HG02763 (cell line): ENCODE results near the gene LZTFL1.
"Not testable (repeated sequence)": the region's sequence is repeated elsewhere in the genome, so short reads cannot be mapped to it uniquely, and the experiment has no call there.

Experiments used
- ATAC-seq: cut with Tn5 transposase; IDR thresholded peaks from one replicate; pipeline ENCODE4 v1.9.1; 2021; ENCODE audit warnings: mild to moderate bottlenecking, moderate library complexity; ENCODE audit not compliant: unreplicated experiment

LZTFL1 gene

GRCh38 chr3:45865563-45865962 lies 23.6 kb upstream of the LZTFL1 start:
- no peak for ATAC-seq

GRCh38 chr3:45864760-45865519 lies 23.0 kb upstream of the LZTFL1 start:
- no peak for ATAC-seq

DNA sequence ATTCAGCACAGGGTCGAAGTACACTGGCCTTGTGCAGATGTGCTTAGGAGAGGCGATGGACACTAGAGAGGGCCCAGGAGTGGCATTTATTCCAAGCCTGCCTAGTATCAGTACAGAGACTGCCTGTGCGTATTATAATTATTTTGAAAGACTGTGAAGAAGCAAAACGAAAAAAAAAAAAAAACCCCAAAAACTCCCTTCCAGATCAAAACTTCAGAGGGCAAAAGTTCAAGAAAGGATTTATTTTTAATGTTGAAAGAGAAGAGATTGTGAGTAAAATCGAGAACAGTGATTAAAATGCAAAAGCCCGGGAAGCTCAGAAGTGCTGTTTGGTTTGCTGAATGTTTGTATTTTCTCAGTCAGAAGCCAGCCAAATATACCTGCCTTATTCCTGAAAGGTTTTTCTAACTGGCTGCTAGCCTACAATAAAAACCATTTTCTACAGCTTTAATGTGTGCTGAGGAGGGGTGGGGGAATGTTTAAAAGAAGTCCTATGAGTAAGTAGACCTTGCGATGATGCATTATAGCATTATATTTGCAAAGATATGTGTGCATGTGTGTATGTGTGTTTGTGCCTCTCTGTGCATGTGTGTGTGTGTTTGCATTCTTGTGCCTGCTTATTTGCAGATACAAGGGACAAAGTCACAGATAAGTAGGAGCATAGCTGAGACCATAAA lies 19.3 kb upstream of the LZTFL1 start:
- no peak for ATAC-seq

GRCh38 chr3:45860481-45860880 lies 18.6 kb upstream of the LZTFL1 start:
- no peak for ATAC-seq

DNA sequence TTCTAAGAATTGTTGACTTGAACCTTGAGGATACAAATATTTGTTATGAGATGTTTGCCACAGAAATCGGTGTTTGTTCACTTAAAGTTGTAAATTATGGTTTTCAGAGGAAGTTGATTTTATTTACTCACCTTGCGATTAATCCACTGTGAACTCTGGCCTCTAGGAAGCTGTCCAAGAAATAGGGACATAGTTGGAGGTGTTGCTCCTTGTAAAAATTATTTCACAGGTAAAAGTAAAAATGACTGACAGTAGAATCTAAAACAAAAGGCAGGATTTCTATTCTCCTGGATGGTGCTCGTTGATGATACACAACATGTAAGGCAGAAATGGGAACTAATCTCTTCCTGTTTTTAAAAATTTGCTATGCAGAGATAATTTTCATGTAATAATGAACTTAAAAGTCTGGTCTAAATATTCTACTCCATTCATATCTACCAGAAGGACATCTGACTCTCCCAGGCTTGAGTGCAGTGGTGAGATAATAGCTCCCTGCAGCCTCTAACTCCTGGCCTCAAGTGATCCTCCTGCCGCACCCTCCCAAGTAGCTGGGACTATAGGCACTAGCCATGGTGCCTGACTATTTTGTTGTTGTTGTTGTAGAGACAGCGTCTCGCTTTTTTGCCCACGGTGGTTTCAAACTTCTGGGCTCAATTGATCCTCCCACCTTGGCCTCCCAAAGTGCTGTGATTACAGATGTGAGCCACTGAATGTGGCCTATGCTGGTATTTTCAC lies 17.1 kb upstream of the LZTFL1 start:
- ATAC-seq = no peak

GRCh38 chr3:45857024-45857423 lies 15.1 kb upstream of the LZTFL1 start:
- not testable (repeated sequence) for ATAC-seq

GRCh38 chr3:45856323-45856722 lies 14.4 kb upstream of the LZTFL1 start:
- not testable (repeated sequence) for ATAC-seq

DNA sequence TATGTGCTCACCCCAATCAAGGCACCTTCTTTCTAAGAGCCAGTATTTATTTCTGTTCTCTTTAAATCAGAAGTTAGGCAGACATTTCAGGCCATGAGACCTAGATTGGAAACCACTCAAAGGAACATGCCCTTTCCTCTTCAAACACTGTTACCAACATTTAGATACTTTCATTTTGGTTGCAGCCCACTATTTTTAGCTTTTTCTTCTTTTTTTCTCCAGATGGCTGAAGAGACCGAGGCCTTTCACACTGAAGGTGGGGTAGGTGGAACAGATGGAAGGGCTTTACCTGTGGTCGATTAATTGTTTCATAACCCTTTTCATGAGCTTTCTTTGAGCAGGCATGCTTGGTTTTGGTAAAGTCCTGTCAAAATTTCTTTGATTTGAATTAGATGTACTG lies 10.9 kb upstream of the LZTFL1 start:
- ATAC-seq = no peak

GRCh38 chr3:45848392-45848791 lies 6.5 kb upstream of the LZTFL1 start:
- no peak for ATAC-seq

- ATAC-seq = no peak
Observed at GRCh38 chr3:45844616-45845015, 2.7 kb upstream of the LZTFL1 start.

DNA sequence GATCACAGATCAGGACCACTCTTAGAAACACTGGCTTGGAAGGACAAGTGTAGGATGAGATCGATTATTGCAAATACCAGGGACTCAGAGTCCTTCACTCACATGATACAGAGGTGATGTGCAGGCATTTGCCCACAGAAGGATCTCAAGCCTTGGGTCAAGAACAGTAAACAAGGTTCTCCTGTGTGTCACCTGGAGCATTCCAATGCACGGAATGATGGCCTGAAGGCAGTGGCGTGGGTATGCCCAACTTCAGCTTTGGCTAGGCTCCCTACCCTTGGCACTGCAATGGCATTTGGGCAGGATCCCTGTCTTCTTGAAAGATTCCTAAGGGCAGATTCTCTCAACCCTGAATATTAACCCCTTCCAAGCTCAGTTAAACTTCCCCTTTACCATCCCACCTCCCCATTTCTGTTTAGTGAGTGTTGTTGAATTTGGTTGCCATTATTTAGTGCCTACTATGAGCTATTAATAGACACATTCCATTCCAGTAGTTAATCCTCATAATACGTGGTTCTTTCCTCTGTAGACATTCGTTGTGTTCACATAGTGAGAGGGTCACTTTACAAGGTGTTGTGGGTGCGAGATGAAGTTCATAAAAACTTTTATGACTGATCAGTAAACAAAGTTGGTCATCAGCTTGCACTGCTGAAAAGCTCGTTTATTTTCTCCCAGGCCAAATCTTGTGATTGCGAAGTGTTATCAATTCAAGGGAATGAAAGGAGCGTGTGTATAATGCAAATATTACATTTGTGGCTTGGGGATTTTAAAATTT lies 1.1 kb upstream of the LZTFL1 start:
- ATAC-seq = no peak

GRCh38 chr3:45841420-45841756 lies 531 bp downstream of the LZTFL1 start:
- peak; percentile 7 for ATAC-seq

DNA sequence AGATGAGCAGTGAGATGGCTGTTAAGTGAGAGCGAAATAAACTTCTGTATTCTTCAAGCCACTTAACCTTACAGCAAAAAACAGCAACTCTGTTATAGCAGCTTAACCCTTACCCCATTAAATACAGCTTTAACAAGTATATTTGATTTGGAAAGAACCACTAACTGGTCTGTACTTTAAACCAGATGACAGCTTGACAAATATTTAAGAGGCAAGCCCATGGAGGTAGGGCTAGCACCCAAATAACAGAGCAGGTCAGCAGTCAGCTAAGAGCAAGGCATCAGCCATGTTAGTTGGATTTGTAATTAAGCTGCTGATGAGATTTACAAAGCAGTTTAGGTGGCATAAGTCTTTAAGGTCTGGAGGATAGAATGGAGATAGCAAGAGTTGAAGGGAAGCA lies 3.5 kb downstream of the LZTFL1 start:
- ATAC-seq = no peak

DNA sequence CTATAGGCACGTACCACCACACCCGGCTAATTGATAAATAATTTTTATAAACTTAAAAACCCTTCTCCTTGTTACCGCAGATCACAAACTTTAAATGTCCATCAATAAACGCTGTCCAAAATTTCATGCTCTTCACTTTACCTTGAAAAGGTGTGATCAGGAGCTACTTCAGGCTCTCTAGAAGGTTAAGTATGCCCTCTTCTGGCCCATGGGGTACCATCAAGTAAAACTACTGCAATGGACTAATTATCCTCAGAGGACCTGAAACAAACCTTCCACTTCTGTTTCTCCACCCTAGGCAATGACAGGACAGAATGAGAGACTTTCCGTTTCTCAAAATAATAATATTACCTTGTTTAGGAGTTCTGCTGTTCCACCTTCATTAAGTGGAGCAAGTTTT lies 9.2 kb downstream of the LZTFL1 start:
- no peak for ATAC-seq

DNA sequence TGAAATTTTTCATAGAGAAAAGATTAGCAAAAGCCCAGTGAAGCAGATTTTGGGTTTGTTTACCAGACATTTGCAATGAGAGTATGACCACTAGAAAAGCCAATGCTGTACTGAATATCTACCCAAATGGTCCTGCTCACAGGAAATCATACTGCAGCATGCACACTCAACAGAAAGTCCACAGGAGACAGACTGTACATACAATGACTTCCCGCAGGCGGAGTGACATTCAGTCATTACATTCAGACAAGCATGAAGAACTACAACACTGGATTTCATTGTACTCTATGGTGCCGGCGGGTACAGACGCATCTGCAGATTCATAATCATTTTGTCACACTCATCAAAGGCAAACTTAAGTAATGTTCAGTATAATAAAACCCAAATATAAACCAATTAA lies 11.8 kb downstream of the LZTFL1 start:
- ATAC-seq = no peak

- ATAC-seq = no peak
Observed at GRCh38 chr3:45826908-45827307, 15.0 kb downstream of the LZTFL1 start.

DNA sequence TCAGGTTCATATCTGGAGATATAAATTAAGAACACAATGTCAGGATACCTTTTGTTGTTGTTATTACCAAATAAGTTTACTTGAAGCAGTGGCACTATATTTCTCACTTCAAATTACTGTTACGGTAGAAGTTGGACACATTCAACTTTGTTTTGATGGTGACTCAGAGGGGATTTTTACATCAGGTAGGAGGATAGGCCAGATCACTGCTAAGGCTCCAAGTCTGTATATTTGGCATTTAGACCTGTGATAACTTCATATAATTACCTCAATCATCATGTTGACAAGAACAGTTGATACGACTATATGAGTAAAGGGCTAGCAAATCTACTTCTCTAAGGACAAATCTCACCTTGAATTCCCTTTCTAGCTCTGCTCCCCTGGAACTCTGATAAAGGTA lies 15.6 kb downstream of the LZTFL1 start:
- ATAC-seq = no peak

GRCh38 chr3:45821127-45821526 lies 20.8 kb downstream of the LZTFL1 start:
- ATAC-seq = no peak

- no peak for ATAC-seq
Observed at GRCh38 chr3:45819543-45819942, 22.4 kb downstream of the LZTFL1 start.

GRCh38 chr3:45817831-45818522 lies 23.9 kb downstream of the LZTFL1 start:
- no peak for ATAC-seq

DNA sequence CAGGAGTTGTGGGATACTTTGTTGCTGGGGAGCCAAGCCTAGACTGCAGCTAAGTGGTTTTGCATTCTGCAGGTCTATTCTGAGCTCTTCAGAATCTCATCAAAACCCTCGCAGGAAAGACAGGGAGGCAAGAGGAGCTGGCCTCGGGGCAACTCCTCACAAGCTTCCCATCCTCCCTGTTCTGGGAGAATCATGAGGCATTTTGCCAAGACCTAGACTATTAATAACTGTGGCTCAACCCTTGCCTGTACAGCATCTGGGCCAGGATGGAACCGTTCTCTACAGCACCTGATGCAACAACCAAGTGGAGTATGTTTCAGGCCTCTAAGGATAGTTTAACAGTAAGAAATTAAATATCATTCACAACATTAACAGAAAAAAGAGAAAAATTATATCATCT lies 25.4 kb downstream of the LZTFL1 start:
- ATAC-seq = no peak
